GM21526 (cell line): ENCODE measurements around the gene INTS11.

Source experiments
- ATAC-seq: cut with Tn5 transposase; IDR thresholded peaks from one replicate; pipeline ENCODE4 v1.9.1; 2021; ENCODE audit warnings: moderate library complexity; ENCODE audit not compliant: unreplicated experiment, low FRiP score

The INTS11 gene

GRCh38 chr1:1272341-1273208 lies 51.9 kb downstream of the INTS11 start:
- ATAC-seq: no peak

- no peak for ATAC-seq
These were observed 53.6 kb downstream of the INTS11 start for GRCh38 chr1:1270813-1271212.

GRCh38 chr1:1268284-1268682 lies 56.2 kb downstream of the INTS11 start:
- ATAC-seq: no peak

- ATAC-seq: no peak
These were observed 56.8 kb downstream of the INTS11 start for GRCh38 chr1:1267488-1268283.

- no peak for ATAC-seq
These were observed 59.6 kb downstream of the INTS11 start for GRCh38 chr1:1264868-1265272.

GRCh38 chr1:1264026-1264425 lies 60.4 kb downstream of the INTS11 start:
- no peak for ATAC-seq

GRCh38 chr1:1262758-1263157 lies 61.7 kb downstream of the INTS11 start:
- no peak for ATAC-seq

- ATAC-seq: no peak
These were observed 62.4 kb downstream of the INTS11 start for GRCh38 chr1:1262071-1262470.
